ENCODE data around the gene ARHGAP4.

ARHGAP4 gene

DNA sequence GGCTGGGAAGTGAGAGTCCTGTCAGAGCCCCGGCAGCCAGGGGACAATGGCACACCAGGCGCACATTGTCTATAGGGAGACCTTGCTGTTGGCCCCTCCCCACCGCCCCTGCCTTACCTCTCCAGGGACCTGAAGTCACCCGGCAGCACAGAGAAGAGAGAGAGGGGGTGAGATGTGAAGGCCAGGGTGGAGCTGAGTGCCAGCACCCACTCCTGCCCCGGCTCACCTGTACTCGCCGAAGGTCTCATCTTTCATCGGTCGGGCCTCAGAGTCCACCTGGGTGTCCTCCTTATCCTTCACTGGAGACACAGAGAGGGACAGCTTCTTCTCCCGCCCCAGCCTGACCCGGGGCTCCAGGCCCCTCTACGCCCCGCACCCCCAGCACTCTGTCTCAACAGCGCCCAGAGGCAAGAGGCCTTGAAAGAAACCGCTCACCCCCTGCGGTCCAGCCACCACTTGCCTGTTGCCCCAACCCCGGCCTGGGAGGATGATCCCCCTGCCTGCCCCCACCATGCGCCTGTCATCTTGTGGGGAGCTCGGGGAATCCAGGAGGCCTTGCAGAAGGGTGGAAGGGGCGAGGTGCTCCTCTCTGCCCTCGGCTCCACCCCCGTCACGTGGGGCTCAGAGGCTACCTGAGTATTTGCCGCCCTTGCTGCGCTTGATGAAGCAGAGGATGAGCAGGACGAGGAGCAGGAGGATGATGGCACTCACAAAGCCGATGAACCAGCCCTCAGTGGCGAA lies 62.6 kb downstream of the ARHGAP4 start:
- DNase-seq = no peak

DNA sequence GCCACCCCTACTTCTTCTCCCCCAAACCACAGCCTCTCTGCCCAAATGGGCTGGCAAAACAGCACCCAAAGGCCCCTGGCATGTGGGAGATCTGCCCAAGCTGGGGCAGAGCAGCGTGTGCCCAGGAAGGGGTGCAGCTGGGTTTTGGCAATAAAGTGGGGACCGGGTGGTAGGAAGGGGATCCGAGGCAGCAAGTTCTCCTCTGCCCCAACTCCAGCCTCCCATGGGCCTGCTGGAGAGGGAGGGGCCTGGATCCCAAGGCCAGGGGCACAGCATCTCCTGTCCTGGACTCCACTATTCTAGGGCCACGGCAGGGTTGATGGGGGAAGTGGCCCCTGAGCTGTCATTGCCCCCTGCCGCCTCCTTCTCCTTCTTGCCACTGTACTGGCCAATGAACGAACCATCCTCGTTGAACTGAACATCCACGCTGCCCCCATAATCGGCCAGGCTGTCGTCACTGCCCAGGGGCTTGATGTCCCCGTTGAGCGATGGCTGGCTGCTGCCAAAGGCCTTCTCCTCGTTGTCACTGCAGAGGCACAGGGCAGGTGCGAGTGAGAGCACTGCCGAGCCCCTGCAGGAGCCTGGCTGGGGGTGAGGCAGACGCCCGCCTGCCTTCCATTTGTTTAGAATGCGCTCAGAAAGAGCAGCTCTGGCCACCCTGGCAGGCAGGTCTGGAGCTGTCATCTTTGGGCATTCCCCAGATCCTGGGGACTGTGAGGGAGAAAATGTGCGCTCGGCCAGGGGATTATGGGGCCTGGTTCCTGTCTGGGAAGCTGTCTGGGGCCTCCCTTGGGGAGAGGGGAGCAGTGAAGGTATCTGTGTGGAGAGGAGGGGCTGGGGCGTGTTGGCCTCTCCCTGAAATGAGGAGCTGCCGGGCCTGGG lies 63.5 kb downstream of the ARHGAP4 start:
- no peak for DNase-seq

DNA sequence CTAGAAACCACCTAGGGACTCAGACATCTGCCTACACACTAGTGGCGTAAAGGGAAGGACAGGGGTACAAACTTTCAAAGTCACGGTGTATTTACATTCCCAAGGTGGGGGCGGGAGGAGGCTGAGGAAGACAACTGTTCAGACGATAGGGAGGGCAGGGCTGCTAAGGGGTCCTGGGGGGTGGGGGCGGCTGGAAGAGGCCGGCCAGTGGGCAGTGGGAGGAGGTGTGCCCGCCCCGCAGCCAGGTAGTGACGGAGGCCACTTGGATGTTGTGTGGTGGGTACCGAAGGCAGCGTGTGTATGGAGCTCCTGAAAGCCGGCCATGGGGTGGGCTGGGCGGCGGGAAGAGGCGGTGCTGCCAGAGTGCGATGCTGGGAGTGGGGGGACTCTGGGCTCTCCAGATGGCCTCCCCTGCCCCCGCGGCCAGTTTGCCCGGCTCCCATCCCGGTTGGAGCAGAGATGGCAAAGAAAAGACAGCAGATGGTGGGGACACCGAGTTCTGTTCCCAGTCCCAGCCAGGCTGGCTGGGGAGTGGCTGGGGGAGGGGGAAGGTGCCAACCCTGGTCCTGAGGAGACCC lies 64.2 kb downstream of the ARHGAP4 start:
- no peak for DNase-seq

DNA sequence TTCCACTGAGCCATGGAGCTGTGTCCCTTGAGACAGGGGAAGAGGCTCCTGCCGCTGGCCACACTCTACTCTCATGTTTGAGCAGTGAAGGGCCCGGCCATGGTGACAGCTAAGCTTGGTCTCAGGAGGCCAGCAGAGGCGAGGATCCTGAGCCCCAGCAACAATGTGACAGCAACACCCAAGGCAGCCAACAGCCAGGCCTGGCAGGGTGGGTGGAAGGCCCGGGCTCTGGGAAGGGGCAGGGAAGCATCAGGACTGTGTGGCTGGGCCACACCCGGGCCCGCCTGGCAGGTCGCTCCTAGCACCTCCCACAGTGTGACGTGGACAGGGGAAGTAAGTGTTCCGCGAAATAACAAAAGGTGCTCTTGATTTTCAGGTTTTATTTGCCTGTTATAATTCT lies 64.9 kb downstream of the ARHGAP4 start:
- no peak for DNase-seq

Data from NCI-H2081 (cell line).